Stimulated activated CD4-positive, alpha-beta T cell treated with anti-CD3 and anti-CD28 coated beads, Interleukin-4, amount 100 ng/mL, for 1 hour (primary cell): ENCODE measurements around the gene EYA4.
"Not testable (repeated sequence)": the region's sequence is repeated elsewhere in the genome, so short reads cannot be mapped to it uniquely, and the experiment has no call there.

Experiments
- DNase-seq: peaks from one replicate; pipeline ENCODE4 v3.0.0-alpha.2; 2020

Gene EYA4

DNA sequence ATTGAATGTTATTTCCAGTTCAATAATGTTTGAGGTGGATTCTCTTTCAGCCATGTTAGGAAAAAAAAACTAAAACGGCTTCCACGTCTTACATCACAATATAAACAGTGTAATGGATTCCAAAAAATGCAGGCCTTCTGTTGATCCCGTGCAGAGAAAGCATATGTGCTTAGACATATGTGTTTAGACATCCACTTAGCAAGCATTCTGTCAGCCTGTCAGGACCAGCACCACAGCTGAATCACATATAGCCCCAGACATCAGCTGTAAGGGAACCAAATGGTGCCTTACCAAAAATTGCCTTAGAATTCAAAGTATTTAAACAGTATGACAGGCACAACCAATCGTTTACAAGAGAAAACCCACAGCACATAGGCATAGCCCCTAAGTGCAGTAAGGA is 304.9 kb downstream of the EYA4 start:
- no peak for DNase-seq

DNA sequence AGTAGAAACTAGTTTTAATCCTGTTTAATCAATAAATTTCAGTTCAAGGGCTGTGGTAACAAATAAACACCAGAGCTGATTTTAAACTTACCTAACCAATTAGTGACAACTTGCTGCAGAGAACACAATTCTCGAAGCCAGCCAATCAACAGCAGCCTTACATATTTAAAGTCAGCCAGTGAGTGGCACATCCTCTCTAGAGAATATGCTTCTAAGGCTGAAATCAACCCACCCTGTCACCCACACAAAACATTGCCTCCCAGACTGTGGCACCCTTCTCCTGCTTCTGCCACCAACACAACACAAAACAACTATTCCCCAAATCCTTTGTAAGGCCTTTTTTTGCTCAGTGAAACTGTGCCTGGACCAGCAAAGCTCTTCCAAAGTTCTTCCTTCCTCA is 306.0 kb downstream of the EYA4 start:
- DNase-seq = no peak

DNA sequence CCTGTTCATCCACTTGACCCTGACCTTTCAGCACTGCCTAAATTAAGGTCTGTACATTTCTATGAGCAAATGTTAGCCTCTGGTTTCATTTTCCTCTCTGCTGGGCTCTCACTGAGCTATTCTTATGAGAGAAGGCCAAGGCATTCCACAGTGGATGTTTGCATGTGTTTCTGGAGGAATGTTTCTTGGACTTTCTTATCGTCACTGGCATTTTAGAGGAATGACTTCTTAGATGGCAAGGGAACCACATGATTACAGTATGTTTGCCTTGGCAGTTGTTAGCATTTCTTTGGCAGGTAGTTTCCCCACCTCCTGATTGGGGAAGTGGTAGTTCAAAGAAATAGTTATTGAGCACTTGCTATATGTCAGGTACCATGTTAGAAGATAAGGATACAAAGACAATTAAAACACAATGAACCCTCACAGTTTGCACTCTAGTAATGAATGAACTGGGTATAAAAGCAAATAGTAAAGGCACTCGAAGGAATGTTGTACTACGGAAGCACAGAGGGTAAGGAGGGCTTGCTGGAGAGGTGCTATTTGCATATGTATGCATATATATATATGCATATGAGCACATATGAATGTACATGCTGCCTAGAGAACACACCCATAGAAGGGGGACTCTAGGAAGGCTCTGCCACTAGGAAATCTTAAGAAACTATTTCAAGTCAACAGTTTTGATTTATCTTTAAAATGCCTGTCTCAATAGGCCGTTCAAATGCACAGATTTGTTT is 307.4 kb downstream of the EYA4 start:
- DNase-seq = no peak

DNA sequence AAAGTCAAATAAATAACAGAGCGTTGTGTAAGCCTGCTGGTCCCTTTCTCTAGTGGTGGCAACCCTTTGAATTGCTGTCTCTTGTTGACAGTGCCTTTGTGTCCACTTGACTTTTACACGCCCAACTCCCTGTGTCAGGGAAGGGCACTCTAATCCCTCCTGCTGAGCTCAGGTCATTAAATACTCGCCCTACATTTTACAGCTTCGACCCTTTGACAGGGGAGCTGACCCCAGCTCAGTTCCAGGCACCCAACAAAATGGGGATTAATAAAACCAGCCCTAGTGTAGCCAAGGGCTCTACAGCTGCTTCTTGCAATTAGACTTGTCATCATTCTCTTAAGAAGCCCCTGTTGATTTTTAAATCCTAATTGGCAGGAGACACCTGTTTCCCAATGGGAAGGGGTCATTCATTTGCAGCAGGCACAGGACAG is 308.2 kb downstream of the EYA4 start:
- DNase-seq = no peak

DNA sequence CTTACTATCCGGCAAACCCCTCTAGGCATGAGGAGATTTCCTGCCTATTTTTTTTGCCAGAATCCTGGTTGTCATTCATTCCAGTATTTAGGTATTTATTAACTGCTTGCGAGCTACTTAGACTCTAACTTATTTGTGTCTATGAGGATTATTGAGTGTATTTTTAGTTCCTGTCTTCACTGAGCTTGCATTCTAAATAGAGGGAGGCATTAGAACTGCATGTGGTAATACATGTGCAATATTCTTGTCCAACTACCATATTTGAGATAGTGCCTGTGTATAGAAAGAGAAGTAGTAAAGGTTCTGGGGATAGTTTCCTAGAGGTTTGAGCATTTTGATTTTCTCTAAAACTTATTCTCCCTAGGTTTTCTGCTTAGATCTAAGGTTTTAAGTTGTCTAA is 308.9 kb downstream of the EYA4 start:
- no peak for DNase-seq

DNA sequence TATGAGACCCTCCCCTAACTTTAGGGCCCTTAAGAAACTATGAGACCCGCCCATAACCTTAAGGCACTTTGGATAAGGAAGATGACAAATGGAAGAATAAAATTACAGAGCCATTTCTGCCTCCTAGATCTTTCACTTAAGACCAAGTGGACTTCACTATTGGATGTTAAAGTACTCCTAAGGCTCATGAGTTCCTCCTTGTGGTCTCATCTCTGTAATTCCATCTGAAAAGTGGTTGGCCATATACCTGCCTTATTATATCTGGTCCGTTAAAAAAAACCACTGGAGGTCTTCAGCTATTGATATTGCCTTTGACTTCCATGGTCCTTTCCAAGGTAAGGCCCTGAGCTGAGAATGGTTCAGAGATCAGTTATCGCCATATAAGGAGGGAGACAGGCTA is 310.3 kb downstream of the EYA4 start:
- DNase-seq = no peak

DNA sequence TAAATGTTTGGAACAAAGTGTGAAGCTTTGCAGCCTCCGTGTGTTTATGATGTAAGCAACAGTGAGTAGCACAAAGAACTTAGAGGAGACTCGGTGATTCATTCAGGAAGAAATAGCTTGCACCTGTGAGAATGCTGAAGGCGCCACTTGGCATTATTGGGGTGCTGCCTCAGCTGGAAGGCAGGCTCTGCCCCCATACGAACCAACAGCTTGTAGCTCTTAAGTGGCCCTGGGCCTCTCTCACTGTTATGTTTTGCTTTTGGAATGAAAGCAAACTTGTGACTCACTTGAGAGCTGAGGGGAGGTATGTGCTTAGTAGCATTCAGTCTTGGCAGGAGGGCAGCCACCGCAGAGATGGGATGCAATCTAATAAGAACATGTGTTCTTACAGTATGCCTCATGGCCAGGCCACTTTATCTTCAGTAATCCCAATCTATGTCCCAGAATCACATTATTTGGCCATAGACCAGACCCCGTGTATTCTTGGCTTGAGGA is 310.7 kb downstream of the EYA4 start:
- no peak for DNase-seq

DNA sequence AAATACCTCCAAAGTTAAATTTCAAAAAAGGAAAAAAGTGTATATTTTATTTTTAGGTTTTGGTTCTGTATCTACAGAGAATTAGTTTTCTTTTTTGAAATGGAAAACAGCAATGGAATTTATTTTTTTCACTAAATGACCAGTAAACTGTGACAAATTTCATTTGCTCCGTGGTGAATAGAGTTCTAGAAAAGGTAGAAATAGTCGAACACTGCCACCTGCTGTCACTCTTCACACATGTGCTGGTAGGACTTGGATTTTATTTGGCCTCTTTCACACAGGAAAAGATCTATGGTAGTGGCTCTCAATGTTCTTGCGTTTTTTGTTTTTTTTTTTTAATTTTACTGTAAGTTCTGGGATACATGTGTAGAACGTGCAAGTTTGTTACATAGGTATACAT is 312.5 kb downstream of the EYA4 start:
- no peak for DNase-seq

DNA sequence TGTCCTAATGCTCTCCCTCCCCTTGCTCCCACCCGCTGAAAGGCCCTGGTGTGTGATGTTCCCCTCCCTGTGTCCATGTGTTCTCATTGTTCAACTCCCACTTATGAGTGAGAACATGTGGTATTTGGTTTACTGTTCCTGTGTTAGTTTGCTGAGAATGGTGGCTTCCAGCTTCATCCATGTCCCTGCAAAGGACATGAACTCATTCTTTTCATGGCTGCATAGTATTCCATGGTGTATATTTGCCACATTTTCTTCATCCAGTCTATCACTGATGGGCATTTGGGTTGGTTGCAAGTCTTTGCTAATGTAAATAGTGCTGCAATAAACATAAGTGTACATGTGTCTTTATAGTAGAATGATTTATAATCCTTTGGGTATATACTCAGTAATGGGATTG is 313.0 kb downstream of the EYA4 start:
- not testable (repeated sequence) for DNase-seq

DNA sequence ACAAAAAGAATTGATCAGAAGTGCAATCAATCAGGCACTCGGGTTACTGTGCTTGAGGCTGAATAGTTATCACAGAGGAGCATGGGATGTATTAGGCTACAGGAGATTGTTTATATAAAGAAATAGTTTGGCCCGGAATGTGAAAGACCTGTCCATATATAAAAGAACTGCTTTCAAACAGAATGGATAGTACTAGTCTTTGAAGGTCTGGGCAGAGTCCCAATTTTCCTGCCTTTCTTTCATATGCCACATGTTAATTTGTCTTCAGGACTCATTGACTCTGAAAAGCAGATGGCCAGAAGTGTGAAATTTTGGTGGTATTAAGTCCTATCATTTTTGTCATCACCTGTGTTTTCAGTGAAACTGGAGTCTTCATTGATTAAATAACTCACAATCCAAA is 314.5 kb downstream of the EYA4 start:
- DNase-seq = no peak

DNA sequence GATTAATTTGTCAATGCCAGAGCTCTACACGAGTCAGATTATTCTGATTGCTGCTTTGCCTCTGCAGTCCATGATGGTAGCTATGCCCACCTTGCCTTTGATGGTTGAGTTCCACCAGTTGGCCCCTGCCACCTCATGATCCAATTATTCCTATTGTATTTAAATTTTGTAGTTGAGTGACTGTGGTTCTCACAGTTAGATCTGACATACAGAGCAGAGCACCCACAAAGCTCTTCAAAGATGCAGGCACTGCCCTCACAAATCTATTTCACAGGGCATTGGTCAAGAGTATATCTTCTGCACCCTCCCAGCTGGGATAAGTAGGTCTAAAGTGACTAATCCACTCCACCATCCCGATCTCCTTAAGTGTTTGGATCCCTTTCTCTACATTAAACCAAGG is 318.8 kb downstream of the EYA4 start:
- DNase-seq = no peak

DNA sequence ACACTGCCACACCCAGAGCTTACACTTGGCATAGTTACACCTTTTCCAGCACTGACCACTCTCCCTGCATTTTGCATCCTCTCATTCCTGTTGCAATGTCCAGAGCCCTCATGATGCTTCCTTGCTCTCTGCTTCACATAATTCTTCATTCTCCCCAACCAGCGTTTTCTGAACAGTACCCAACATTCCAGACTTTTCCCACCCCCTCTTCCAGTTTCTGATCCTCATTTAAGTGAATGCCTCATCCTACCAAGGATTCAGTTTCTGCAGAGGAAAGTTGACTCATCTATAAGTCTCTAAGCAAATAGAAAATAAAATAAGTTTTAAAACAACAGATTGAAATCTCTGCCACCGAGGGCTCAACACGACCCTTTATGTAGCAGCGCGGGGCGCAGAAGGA is 326.5 kb downstream of the EYA4 start:
- no peak for DNase-seq

DNA sequence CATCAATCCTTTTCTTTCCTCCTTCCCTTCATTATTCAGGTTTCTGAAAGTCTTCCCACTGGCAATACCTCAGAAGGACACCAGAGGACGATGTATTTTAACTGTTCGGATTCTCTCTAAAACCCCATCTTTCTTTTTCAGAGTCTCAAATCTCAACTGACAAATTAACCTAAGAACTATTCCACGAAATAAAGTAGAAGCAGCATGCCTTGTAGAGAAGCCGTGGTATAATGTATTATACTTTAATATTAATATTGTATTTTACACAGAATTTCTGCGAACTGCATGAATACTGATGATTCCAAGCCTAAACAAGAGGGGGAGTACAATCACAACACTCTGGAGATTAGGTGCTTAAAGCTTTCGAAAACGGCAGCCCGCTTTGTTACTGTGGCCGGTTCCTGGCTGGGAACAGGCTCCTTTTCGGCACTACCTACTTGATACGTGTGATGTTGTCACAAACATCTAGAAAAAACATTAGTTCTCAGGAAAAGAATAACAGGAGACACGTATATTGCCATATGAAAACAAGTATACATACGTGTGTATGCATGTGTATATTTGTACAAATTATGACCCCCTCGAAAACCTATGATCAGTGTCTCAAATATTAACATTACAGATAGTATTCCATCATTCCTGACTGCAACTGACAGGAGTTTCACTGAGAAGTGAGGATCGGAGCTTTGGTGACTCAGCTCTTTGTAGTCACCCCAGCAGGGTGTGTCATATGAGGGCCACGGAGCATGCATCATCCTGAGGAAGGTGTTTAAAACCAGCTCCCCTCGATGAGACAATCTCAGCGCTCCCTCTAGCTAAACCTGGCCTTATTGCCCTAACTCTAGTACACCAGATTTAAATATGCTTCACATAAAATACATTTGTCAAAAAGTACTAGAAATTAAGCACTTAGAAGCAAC is 328.1 kb downstream of the EYA4 start:
- DNase-seq = no peak

DNA sequence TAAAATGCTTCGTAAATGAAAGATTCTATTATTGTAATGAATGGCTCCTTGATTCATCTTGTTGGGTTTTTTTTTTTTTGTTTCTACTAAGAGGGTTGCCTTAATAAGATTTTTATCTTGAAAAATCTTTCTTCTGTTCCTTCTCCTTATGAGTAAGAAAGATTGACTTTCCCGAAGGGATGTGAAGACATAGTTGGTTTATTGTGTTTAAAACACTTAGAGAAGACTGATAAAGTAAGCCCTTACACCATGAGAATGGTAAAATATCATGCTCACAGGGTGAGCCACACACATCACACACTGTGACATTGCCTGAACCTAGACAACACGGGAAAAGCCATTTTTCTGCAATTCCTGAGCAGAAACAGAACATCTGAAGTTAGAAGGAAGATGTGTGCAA is 330.5 kb downstream of the EYA4 start:
- DNase-seq = no peak

DNA sequence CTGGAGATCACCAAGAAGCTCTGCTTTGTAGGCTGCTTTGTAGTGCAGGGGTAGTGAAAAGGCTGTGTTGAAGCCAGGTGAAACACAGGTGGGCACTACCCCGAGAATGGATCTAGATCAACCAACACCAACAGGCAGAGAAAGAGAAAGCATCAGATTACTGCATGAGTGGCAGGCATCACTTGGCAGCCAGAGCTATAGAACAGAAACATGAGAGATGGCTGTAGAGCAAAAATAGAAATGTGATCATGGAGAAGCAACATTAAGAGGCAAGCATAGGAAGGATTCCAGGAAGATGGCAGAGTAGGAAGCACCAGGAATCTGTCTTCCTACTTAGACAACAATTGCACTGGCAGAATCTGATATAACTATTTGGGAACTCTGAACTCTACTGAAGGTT is 336.7 kb downstream of the EYA4 start:
- no peak for DNase-seq
